Heart right ventricle (tissue), 16 donors: Measurements from ENCODE around the gene TEPSIN. TPM values are rescaled to one million over a fixed set of nuclear protein-coding genes. Genes with fewer than 3 reads are reported as not detected.

Source experiments
- ATAC-seq, 8 donors: fragments of 200-7000 bp; cut with Tn5 transposase; one replicate each; pipeline ENCODE4 v1.9.1; 2020; ENCODE audit warnings: mild to moderate bottlenecking in 8 of 8, moderate library complexity in 8 of 8, moderate number of reproducible peaks in 1 of 8
- DNase-seq, 2 donors: peaks; one replicate each; pipeline ENCODE4 v3.0.0-alpha.2; 2020
- H3K27ac ChIP-seq, 10 donors: fragments of 200-600 bp; sonication (generic) in 2 of 10; one replicate each; pipeline versions ENCODE4 v1.5.0 to v1.8.0; 2020 to 2022; ENCODE audit warnings: mild to moderate bottlenecking in 3 of 10
- H3K27me3 ChIP-seq, 7 donors: fragments of 200-600 bp; one replicate each; pipeline ENCODE4 v1.8.0; 2021 to 2022; ENCODE audit warnings: mild to moderate bottlenecking in 2 of 7
- H3K36me3 ChIP-seq, 9 donors: fragments of 200-600 bp; sonication (generic) in 1 of 9; one replicate each; pipeline versions ENCODE4 v1.5.0 to v1.8.0; 2020 to 2022; ENCODE audit warnings: mild to moderate bottlenecking in 2 of 9
- H3K4me1 ChIP-seq, 9 donors: fragments of 200-600 bp; sonication (generic) in 1 of 9; one replicate each; pipeline versions ENCODE4 v1.5.0 to v1.8.0; 2020 to 2022; ENCODE audit warnings: mild to moderate bottlenecking in 4 of 9
- H3K4me3 ChIP-seq, 10 donors: fragments of 200-600 bp; sonication (generic) in 2 of 10; one replicate each; pipeline versions ENCODE4 v1.5.0 to v1.8.0; 2020 to 2022; ENCODE audit warnings: mild to moderate bottlenecking in 7 of 10, moderate library complexity in 2 of 10
- H3K9me3 ChIP-seq, 11 donors: fragments of 200-600 bp in 10 of 11; sonication (generic) in 2 of 11; one replicate each; pipeline versions ENCODE4 v1.5.0 to v1.8.0; 2013 to 2022; ENCODE audit warnings: mild to moderate bottlenecking in 2 of 11, control low read depth in 1 of 11, moderate library complexity in 1 of 11
- WGBS, 2 donors: extraction: QIAGEN DNeasy Blood & Tissue Kit; methylation state at CpG; one replicate each; pipeline ENCODE4 v1.1.7; 2013; ENCODE audit warnings: inconsistent platforms in 1 of 2; 5-methylcytosine and 5-hydroxymethylcytosine counted together
- intact Hi-C, 10 donors: fragments of 100-400 bp; cut with DNase I; formaldehyde crosslinking; loops; one replicate each; pipeline versions ENCODE4 v1.11.1 to v1.14.2; 2022
- polyA plus RNA-seq, 2 donors: library from polyadenylated mRNA; stranded (reverse); fragments of 200-250 nt; gene quantifications; one replicate each; pipeline ENCODE4 v1.2.3, GENCODE V29; 2013
- total RNA-seq, 10 donors: library from RNA; stranded (reverse); fragmentation: NEBNext Ultra II Directional in 3 of 10; extraction: Animal tissue kit (Norgen Biotek cat#: 25700) in 3 of 10; gene quantifications; one replicate each; pipeline versions ENCODE4 v1.2.1 to v1.2.4, GENCODE V29; 2021 to 2023
- TF ChIP-seq, protein P1 (sequence below), 9 donors: fragments of 200-600 bp; sonication (generic) in 2 of 9; IDR thresholded peaks; one replicate each; pipeline versions ENCODE4 v1.5.0 to v1.8.0; 2021 to 2022; ENCODE audit warnings: antibody characterized with exemption in 9 of 9, mild to moderate bottlenecking in 5 of 9, moderate library complexity in 1 of 9
- donor health status: Arrhythmogenic right ventricular cardiomyopathy.
- donor health status: ischemic (EF 13 %, LVEDD 7.1; RV severe dilation, severe dysfunction).
- donor health status: healthy with polysubstance abuse.
- donor health status: DM: no; HTN: yes; CAD: no.
- donor health status: DM: no; HTN: no; CAD: no.
- donor health status: ischemic (EF 25% LVEDD 6.9; RV normal size, moderate dysfunction).
- donor health status: ischemic (EF 25% LVEDD 5.7; RV mildly dilated, moderate dysfunction).
- donor health status: healthy.
- donor health status: DM: yes; HTN: yes; CAD: no.
- donor health status: Ischemic cardiomyopathy.
- donor health status: ischemic (EF 35%, LVEDD 5.7; RV mildly dilated, moderate dysfunction).
- donor health status: nonischemic (EF 11% LVEDD 7.7; RV severe dilation, severe dysfunction).
- donor health status: DM: yes; HTN: yes; CAD: no.
- donor health status: PGD.
- donor health status: ischemic (EF 29% LVEDD 5.4; RV normal size, mild dysfunction).
- donor health status: nonischemic (EF 23%, LVEDD 6.1; RV moderate dilation, normal function).

Gene TEPSIN
- total and polyA plus RNA-seq, 12 donors, result 6.2 to 30.4 (median 9.8) TPM

- H3K27ac ChIP-seq, result no peak overlapping the region
- peaks cover 0 to 42% (median 5%) of the 10 kb centered on the region in 9 donors for H3K36me3 ChIP-seq
- no peak overlapping the region for H3K4me3 ChIP-seq
- ATAC-seq, result no peak
- no peaks in the 10 kb centered on the region for H3K9me3 ChIP-seq
- TF ChIP-seq, protein P1, sequence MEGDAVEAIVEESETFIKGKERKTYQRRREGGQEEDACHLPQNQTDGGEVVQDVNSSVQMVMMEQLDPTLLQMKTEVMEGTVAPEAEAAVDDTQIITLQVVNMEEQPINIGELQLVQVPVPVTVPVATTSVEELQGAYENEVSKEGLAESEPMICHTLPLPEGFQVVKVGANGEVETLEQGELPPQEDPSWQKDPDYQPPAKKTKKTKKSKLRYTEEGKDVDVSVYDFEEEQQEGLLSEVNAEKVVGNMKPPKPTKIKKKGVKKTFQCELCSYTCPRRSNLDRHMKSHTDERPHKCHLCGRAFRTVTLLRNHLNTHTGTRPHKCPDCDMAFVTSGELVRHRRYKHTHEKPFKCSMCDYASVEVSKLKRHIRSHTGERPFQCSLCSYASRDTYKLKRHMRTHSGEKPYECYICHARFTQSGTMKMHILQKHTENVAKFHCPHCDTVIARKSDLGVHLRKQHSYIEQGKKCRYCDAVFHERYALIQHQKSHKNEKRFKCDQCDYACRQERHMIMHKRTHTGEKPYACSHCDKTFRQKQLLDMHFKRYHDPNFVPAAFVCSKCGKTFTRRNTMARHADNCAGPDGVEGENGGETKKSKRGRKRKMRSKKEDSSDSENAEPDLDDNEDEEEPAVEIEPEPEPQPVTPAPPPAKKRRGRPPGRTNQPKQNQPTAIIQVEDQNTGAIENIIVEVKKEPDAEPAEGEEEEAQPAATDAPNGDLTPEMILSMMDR (IDR thresholded peaks at IDR 0.05), result no peak
- peaks cover 10 to 43% (median 32%) of the 10 kb centered on the region in 9 donors for H3K4me1 ChIP-seq
- intact Hi-C loops, result loop anchor here in 1 of 10 donors (10.0 kb wide), 1 partner anchor 241 kb away; the partner anchor contains the start of gene CHMP6
- H3K27me3 ChIP-seq, result no peaks in the 10 kb centered on the region
- peak in 1 of 2 donors; percentile 15 for DNase-seq
- 93% methylated on average over 32 of the region's 32 CpGs for WGBS, 2 donors
Measured at GRCh38 chr17:81235822-81236740, 2.8 kb downstream of the TEPSIN start.

DNA sequence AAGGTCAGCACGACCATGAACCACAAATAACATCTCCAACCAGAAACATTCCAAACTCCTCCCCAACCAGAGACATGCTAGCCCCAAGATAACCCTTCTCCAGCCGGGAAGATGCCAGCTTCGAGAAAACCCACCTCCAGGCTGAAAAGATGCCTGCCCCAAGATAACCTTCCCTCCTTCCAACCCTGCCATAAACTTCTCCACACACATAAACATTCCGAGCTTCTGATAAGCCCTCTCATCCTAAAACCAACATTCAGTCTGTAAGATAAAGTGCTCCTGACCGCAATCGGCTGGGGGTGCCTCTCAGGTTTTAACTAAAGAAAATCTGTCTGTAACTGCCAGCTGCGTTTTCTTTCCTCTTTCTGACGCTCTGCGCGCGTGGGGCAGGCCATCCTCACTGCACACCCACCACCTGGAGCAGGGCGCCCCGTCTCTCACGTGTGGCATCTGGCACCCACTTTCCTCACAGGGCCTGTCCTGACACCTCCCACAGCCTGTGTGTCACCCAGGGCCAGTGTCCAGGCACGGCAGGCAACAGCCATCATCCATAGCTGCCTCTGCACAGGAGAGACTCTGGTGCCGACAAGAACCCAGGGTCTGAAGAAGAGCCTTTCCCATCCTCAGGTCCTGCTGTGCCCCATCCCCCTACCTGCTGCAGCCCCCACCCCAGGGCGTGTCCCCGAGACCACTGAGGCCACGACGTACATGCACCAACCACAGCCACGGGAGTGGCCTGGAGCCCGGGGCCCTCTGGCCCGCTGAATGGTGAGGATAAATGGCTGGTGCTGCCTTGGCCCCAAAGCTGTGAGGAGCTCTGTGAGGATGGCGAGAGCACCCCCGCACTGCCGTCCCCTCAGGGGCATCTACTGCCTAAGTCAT lies 3.7 kb downstream of the TEPSIN start:
- WGBS, 2 donors, result 86 to 88% methylated on average over 26 of the region's 26 CpGs
- TF ChIP-seq, protein P1 (IDR thresholded peaks at IDR 0.05), result no peak
- Histone ChIP-seq H3K4me1 (peaks cover 9 to 34% (median 25%) of the 10 kb centered on the region in 9 donors), H3K27ac (no peak overlapping the region), H3K9me3 (no peaks in the 10 kb centered on the region), H3K4me3 (no peak overlapping the region), H3K36me3 (peaks cover 0 to 47% (median 5%) of the 10 kb centered on the region in 9 donors), H3K27me3 (no peaks in the 10 kb centered on the region)
- ATAC-seq (no peak), DNase-seq (peak in 1 of 2 donors; percentile 8)
- intact Hi-C loops, result loop anchor here in 1 of 10 donors (10.0 kb wide), 1 partner anchor 240 kb away; the partner anchor contains the start of gene CHMP6

DNA sequence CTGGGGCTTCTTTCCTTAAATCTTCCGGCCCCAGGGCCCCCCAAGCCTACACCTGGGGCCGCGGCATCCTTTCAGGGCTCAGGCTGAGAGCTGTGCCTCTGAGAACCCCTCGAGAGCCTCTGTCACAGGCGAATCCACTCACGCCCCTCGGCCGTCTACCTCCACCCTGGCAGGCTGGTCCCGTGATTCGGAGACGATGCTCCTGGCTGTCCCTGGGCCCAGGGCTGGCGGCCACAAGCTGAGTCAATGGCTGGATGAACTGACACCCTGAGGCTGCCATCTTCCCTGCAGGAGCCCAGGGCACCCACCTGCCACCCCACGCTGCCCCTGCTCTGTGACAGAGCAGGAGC lies 4.4 kb downstream of the TEPSIN start:
- DNase-seq (no peak), ATAC-seq (no peak)
- Histone ChIP-seq H3K27ac (no peak overlapping the region), H3K4me1 (peaks cover 4 to 27% (median 19%) of the 10 kb centered on the region in 9 donors), H3K4me3 (no peak overlapping the region), H3K9me3 (no peaks in the 10 kb centered on the region), H3K36me3 (peaks cover 0 to 54% (median 5%) of the 10 kb centered on the region in 9 donors), H3K27me3 (no peaks in the 10 kb centered on the region)
- TF ChIP-seq, protein P1 (IDR thresholded peaks at IDR 0.05), result no peak
- intact Hi-C loops, result loop anchor here in 1 of 10 donors (10.0 kb wide), 1 partner anchor 240 kb away; the partner anchor contains the start of gene CHMP6
- WGBS, 2 donors, result 88% methylated on average over 13 of the region's 13 CpGs
